SK-N-SH treated with all-trans-retinoic acid at 6 μM for 48 hours (cell line): Measurements from ENCODE around the gene TMEM120B.

Experiments
- CREB5 ChIP-seq: fragments of 250-450 bp; sonication (Bioruptor Pico); IDR thresholded peaks from 2 replicates; pipeline ENCODE4 v1.5.1; 2020; ENCODE audit warnings: low read depth, mild to moderate bottlenecking, moderate library complexity
- CSDC2 ChIP-seq: fragments of 250-450 bp; sonication (Bioruptor Pico); IDR thresholded peaks from 2 replicates; pipeline ENCODE4 v1.5.0; 2020; ENCODE audit warnings: mild to moderate bottlenecking, moderate library complexity
- PPARA ChIP-seq: fragments of 250-450 bp; sonication (Bioruptor Pico); IDR thresholded peaks from 2 replicates; pipeline ENCODE4 v1.5.0; 2020; ENCODE audit warnings: mild to moderate bottlenecking, borderline replicate concordance
- ZFP3 ChIP-seq: fragments of 250-450 bp; sonication (Bioruptor Pico); IDR thresholded peaks from 2 replicates; pipeline ENCODE4 v1.5.0; 2020; ENCODE audit warnings: mild to moderate bottlenecking, moderate library complexity
- ZNF70 ChIP-seq: fragments of 450-650 bp; formaldehyde crosslinking; IDR thresholded peaks from 2 replicates; pipeline ENCODE4 v1.5.0; 2020; ENCODE audit warnings: mild to moderate bottlenecking, moderate library complexity

GRCh38 chr12:121702944-121703343 lies 9.6 kb upstream of the TMEM120B start:
- no peak for TF ChIP-seq CSDC2
- no peak for TF ChIP-seq PPARA (CRISPR knock-in tag)
- TF ChIP-seq ZFP3 (CRISPR knock-in tag) = no peak
- TF ChIP-seq CREB5 (CRISPR knock-in tag) = no peak
- no peak for TF ChIP-seq ZNF70 (CRISPR knock-in tag)
